Endothelial cell of umbilical vein (primary cell): Measurements from ENCODE around the gene SETD1A. TPM values are rescaled to one million over a fixed set of nuclear protein-coding genes. Genes with fewer than 3 reads are reported as not detected.

ENCODE experiments used
- BruUV-seq: library from RNA; stranded (reverse); fragments of 400-500 nt; replicated peaks from 2 replicates; lab custom pipeline; 2021; lab: Mats Ljungman, UMichigan
- CTCF ChIA-PET: fragments of 300-600, 350-600 bp; sonication (Branson Sonifier 250); formaldehyde crosslinking; loops from one replicate; lab custom pipeline; 2021; ENCODE audit warnings: antibody characterized with exemption, inconsistent platforms; lab: Charles Lee
- POLR2A ChIA-PET: fragments of 300-600, 350-600 bp; sonication (Branson Sonifier 250); formaldehyde crosslinking; loops from one replicate; lab custom pipeline; 2021; ENCODE audit warnings: antibody characterized with exemption, inconsistent platforms; lab: Charles Lee
- DNase-seq: peaks from one replicate; pipeline ENCODE4 v3.0.0-alpha.2; 2011; ENCODE audit warnings: low read depth, low spot score
- FAIRE-seq: peaks from 2 replicates; lab custom pipeline; 2011; peaks lifted over from hg19 to GRCh38; lab: Jason Lieb, UNC
- H2AFZ ChIP-seq: 2 replicates; pipeline ENCODE4 v1.6.0; 2012; ENCODE audit warnings: low read depth, low read length, control low read depth, inconsistent platforms
- H3K27ac ChIP-seq: 2 replicates; pipeline ENCODE4 v1.5.1; 2011; ENCODE audit warnings: low read depth, mild to moderate bottlenecking, control low read depth, low read length, moderate library complexity; ENCODE audit not compliant: insufficient read depth
- H3K27me3 ChIP-seq, 2 experiments: 2 replicates each; pipeline versions ENCODE4 v1.6.0 to v1.6.1; 2011; ENCODE audit warnings: low read length in 2 of 2, mixed read lengths in 1 of 2; ENCODE audit not compliant: control insufficient read depth in 2 of 2, insufficient read depth in 2 of 2
- H3K36me3 ChIP-seq, 2 experiments: 2 replicates in 1 of 2; 3 replicates in 1 of 2; pipeline ENCODE4 v1.5.1; 2011; ENCODE audit warnings: low read length in 2 of 2, mild to moderate bottlenecking in 1 of 2, moderate library complexity in 1 of 2; ENCODE audit not compliant: control insufficient read depth in 2 of 2, insufficient read depth in 2 of 2; ENCODE audit errors: extremely low read depth in 1 of 2
- H3K4me1 ChIP-seq: 3 replicates; pipeline ENCODE4 v1.5.1; 2011; ENCODE audit warnings: mild to moderate bottlenecking, low read length; ENCODE audit not compliant: control insufficient read depth, insufficient read depth; ENCODE audit errors: extremely low read depth
- H3K4me2 ChIP-seq: 2 replicates; pipeline ENCODE4 v1.6.1; 2011; ENCODE audit warnings: low read length, control low read depth, mixed read lengths; ENCODE audit not compliant: insufficient read depth
- H3K4me3 ChIP-seq, 3 experiments: fragments of 200-600 bp in 1 of 3; sonication (generic), shearing (Covaris generic) in 1 of 3; replicated peaks in 1 of 3; 2 replicates each; pipeline ENCODE4 v1.5.1; 2011 to 2016; ENCODE audit warnings: control low read depth in 3 of 3, low read length in 3 of 3, mild to moderate bottlenecking in 2 of 3, inconsistent platforms in 1 of 3, low read depth in 1 of 3, moderate library complexity in 1 of 3; ENCODE audit not compliant: insufficient read depth in 1 of 3
- H3K79me2 ChIP-seq: 2 replicates; pipeline ENCODE4 v1.6.0; 2012; ENCODE audit warnings: low read length, inconsistent platforms; ENCODE audit not compliant: control insufficient read depth, insufficient read depth
- H3K9ac ChIP-seq: replicated peaks from 2 replicates; pipeline ENCODE3; 2011; ENCODE audit warnings: low read length, control low read depth; ENCODE audit not compliant: insufficient read depth; ENCODE audit errors: extremely low read depth
- H3K9me1 ChIP-seq: replicated peaks from 3 replicates; pipeline ENCODE4 v1.6.0; 2011; ENCODE audit warnings: mild to moderate bottlenecking, low read length; ENCODE audit not compliant: control insufficient read depth, insufficient read depth; ENCODE audit errors: extremely low read depth
- H3K9me3 ChIP-seq: replicated peaks from 2 replicates; pipeline ENCODE4 v1.5.1; 2012; ENCODE audit warnings: low read length, inconsistent platforms; ENCODE audit not compliant: control insufficient read depth, insufficient read depth
- H4K20me1 ChIP-seq: replicated peaks from 2 replicates; pipeline ENCODE3; 2011; ENCODE audit warnings: mild to moderate bottlenecking, low read length; ENCODE audit not compliant: control insufficient read depth, insufficient read depth; ENCODE audit errors: extremely low read depth
- CTCF ChIP-seq, 2 donors: IDR thresholded peaks; 1 replicate in 1 of 2; 2 replicates in 1 of 2; pipeline ENCODE4 v1.5.1; 2011; ENCODE audit warnings: low read length in 2 of 2, mild to moderate bottlenecking in 2 of 2, moderate library complexity in 2 of 2, control low read depth in 1 of 2, inconsistent platforms in 1 of 2, low read depth in 1 of 2; ENCODE audit not compliant: insufficient read depth in 1 of 2; ENCODE audit errors: extremely low read depth in 1 of 2
- EZH2 ChIP-seq: IDR thresholded peaks from 2 replicates; pipeline ENCODE4 v1.6.1; 2012; ENCODE audit warnings: borderline replicate concordance, low read depth, mild to moderate bottlenecking, moderate library complexity, low read length, inconsistent platforms; ENCODE audit not compliant: severe bottlenecking
- FOS ChIP-seq: IDR thresholded peaks from 2 replicates; pipeline ENCODE4 v1.6.1; 2011; ENCODE audit warnings: mild to moderate bottlenecking, low read length, moderate library complexity, borderline replicate concordance; ENCODE audit not compliant: insufficient read depth
- GATA2 ChIP-seq: IDR thresholded peaks from 2 replicates; pipeline ENCODE4 v1.7.0; 2011; ENCODE audit warnings: low read depth, mild to moderate bottlenecking, moderate library complexity, mixed read lengths, low read length; ENCODE audit not compliant: insufficient read length, insufficient read depth
- JUN ChIP-seq: IDR thresholded peaks from 2 replicates; pipeline ENCODE4 v1.6.1; 2011; ENCODE audit warnings: borderline replicate concordance, low read depth; ENCODE audit not compliant: insufficient read length, insufficient read depth
- MYC ChIP-seq: IDR thresholded peaks from one replicate; pipeline ENCODE4 v1.6.1; 2011; ENCODE audit warnings: mild to moderate bottlenecking, low read depth, low read length
- POLR2A ChIP-seq: IDR thresholded peaks from 2 replicates; pipeline ENCODE4 v1.6.1; 2012; ENCODE audit warnings: low read depth, mild to moderate bottlenecking, control low read depth, low read length
- POLR2AphosphoS5 ChIP-seq: IDR thresholded peaks from 2 replicates; pipeline ENCODE4 v1.6.1; 2012; ENCODE audit warnings: low read depth, mild to moderate bottlenecking, control low read depth, low read length, moderate library complexity; ENCODE audit not compliant: insufficient read depth
- dilution Hi-C: fragments of 300-500 bp; cut with MboI; formaldehyde crosslinking; loops from one replicate; pipeline ENCODE4 v1.15.0; 2019; ENCODE audit warnings: low sequenced_read_pairs; ENCODE audit not compliant: extremely low pct_ligation_motif_present
- intact Hi-C: fragments of 100-400 bp; cut with micrococcal nuclease; formaldehyde crosslinking; loops from one replicate; pipeline ENCODE4 v1.10.0; 2022
- polyA plus RNA-seq, 4 experiments: library from polyadenylated mRNA; depleted of rRNA in 3 of 4; stranded (reverse) in 3 of 4; unstranded in 1 of 4; fragments of >200 nt; gene quantifications; 2 replicates each; pipeline versions ENCODE4 v1.2.1 to v1.2.3, GENCODE V29; 2011 to 2012; ENCODE audit warnings: missing spikeins in 1 of 4
- total RNA-seq: library from RNA; stranded (reverse); gene quantifications from 2 replicates; pipeline ENCODE4 v1.2.3, GENCODE V29; 2021
- TF ChIP-seq, protein P1 (sequence below): IDR thresholded peaks from 2 replicates; pipeline ENCODE4 v1.6.1; 2011; ENCODE audit not compliant: insufficient read depth, insufficient read length

The SETD1A gene
- total and polyA plus RNA-seq, 2 donors (not counting 3 experiments of a cell fraction or from before 2014, with no cell fraction given): 3.5 to 21.3 TPM

- DNase-seq (no peak), FAIRE-seq (no peak)
- H3K9ac ChIP-seq: no peak overlapping the region
- intact Hi-C loops: no loop called here
- no peak overlapping the region for H3K4me3 ChIP-seq
- H3K9me1 ChIP-seq: no peaks in the 10 kb centered on the region
- no TSS peak for BruUV-seq
- peaks cover 4 to 19% of the 10 kb centered on the region in 2 experiments for H3K36me3 ChIP-seq
- dilution Hi-C loops: no loop called here
- no peak overlapping the region for H3K4me2 ChIP-seq
- no peak for TF ChIP-seq FOS
- TF ChIP-seq EZH2: no peak
- no peak for TF ChIP-seq CTCF (IDR thresholded peaks at IDR 0.05; ENCODE audit: extremely low read depth in 1 of 2, insufficient read depth in 1 of 2, low read depth in 1 of 2, low read length in 2 of 2)
- no peak for TF ChIP-seq MYC
- TF ChIP-seq GATA2: no peak
- TF ChIP-seq POLR2A: no peak
- no peak for TF ChIP-seq POLR2AphosphoS5
- TF ChIP-seq, protein P1, sequence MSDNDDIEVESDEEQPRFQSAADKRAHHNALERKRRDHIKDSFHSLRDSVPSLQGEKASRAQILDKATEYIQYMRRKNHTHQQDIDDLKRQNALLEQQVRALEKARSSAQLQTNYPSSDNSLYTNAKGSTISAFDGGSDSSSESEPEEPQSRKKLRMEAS: no peak
- TF ChIP-seq JUN: no peak
- H3K27ac ChIP-seq: no peak overlapping the region
- no peak overlapping the region for H2AFZ ChIP-seq
- no peaks in the 10 kb centered on the region for H3K9me3 ChIP-seq
- H3K4me1 ChIP-seq: peaks cover 14% of the 10 kb centered on the region
- ChIA-PET CTCF (no interaction called here), POLR2A (no interaction called here)
- no peaks in the 10 kb centered on the region for H3K27me3 ChIP-seq
- no peaks in the 10 kb centered on the region for H4K20me1 ChIP-seq
- no peaks in the 10 kb centered on the region for H3K79me2 ChIP-seq
Observed at GRCh38 chr16:30947541-30947858, 10.1 kb upstream of the SETD1A start.
